Astrocyte of the hippocampus (primary cell): ENCODE results near the gene MYH11.
"Not testable (repeated sequence)": the region's sequence is repeated elsewhere in the genome, so short reads cannot be mapped to it uniquely, and the experiment has no call there.

Experiments used
- DNase-seq: peaks from one replicate; pipeline ENCODE4 v3.0.0; 2011; ENCODE audit warnings: low read depth, low spot score

MYH11 gene

DNA sequence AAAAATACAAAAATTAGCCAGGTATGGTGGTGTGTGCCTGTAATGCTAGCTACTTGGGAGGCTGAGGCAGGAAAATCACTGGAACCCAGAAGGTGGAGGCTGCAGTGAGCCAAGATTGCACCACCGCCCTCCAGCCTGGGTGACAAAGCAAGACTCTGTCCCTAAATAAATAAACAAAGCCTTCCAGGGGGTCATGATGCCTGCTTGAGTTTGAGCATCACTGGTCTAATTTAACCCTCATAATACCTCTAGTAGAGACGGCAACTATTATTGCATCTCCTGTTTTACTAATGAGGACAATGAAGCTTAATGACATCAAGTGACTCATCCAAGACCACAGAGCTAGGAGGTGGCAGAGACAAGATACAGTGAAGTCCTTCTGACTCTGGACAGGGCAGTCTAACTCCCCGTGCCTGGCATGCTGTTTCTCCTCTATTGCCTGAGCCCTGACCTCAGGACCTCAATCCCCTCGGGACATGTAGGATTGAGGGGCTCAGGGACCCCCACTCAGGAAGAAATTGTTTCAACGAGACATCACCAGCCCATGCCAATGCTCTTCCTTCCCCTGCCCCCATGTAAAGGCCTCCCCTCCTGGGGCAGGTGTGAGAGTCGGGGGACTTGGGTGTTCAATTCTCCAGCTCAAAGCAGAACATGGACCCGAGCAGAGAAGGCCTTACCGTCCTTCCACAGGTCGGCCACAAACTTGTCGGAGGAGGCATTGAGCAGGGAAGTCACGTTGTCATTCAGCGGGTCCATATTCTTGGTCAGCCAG is 103.9 kb downstream of the MYH11 start:
- no peak for DNase-seq

DNA sequence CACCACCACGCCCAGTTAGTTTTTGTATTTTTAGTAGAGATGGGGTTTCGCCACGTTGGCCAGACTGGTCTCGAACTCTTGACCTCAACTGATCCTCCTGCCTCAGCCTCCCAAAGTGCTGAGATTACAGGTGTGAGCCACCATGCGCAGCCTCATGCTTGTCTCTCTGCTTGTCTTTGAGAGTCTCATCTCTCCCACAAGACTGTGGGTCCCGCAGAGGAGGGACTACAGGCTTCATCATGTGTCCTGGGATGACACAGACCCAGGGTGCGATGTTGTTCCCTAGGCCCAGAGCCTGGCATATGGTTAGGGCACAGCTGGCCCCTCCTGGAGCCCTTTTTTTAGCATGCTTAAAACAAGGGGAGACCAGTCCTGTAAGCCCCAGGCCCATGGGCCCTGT is 104.9 kb downstream of the MYH11 start:
- no peak for DNase-seq

DNA sequence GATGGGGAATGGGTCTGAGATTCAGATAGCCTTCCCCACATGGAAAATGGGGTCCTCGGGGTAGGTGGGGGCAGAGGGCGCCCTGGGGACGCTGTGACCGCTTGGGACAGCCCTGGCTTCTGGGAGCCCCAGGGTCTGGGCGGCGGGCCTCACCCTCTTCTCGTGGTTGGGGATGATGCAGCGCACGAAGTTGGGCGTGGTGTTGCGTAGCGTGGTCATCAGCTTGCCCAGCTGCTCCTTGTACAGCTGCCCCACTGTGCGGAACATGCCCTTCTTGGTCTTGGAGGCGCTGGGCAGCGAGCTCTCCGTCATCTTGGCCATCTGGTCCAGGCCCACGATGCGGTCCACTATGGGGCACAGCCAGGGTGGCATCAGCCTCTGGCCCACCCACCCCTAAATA is 106.8 kb downstream of the MYH11 start:
- no peak for DNase-seq

DNA sequence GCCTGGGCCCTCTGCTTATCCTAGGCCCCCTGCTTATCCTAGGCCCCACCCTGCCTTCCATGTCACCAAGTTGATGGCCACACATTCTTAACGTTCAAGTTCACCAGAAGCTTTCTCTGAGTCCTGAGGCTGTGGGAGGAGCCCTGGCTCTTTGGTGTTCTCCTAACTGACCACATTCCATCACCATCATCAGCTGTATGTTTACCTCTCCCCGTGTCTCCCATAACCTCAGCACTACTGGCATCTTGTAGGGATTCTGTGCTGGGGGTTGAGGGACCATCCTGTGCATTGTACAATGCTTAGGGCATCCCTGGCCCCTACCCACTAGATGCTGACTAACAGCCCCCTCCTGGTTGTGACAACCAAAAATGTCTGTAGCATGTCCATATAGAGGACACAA is 107.5 kb downstream of the MYH11 start:
- DNase-seq: no peak

DNA sequence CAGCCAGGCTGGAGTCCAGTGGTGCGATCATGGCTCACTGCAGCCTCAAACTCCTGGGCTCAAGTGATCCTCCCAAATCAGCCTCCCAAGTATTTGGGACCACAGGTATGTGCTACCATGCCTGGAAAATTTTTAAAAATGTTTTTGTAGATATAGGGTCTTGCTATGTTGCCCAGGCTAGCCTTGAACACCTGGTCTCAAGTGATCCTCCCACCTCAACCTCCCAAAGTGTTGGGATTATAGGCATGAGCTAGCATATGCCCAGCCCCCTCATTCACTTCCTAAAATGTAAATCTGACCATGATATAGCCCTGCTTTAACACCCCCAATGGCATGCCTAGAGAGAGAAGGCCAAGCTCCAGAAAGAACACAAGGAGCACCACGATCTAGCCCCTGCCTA is 108.2 kb downstream of the MYH11 start:
- no peak for DNase-seq

DNA sequence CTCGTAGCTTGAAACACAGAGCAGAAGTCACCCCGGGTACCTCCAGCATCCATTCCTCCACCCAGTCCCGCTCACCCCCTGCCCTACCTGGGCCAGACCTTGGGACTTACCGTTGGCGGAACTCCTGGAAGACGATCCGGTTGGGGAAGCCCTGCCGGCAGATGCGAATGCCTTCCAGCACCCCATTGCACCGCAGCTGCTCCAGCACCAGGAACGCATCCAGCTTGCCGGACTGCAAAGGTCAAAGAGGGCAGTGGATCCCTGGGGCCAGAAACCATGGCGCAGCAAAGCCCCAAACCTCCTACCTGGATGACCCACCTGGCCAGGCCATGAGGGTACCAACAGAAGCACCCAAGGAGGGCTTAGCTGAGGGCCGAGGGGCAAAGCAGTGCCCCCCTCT is 108.9 kb downstream of the MYH11 start:
- no peak for DNase-seq

DNA sequence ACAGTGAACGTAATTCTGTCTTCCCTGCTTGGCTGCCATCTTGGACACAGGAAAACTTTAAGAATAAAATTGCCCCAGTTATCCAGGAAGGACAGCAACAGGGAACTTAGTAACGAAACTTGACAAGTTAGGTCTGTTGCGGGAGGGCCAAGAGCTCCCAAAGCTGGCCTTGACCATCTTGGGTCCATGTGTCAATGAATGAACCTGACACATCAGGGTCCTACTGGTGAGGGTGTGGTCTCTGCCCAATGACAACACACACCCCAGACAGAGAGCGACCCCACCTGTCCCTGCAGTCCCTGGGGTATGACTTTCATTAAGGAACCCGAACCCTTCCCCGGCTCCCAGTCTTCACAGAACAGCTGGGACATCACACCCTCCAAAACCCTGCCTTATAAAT is 110.5 kb downstream of the MYH11 start:
- DNase-seq: no peak

DNA sequence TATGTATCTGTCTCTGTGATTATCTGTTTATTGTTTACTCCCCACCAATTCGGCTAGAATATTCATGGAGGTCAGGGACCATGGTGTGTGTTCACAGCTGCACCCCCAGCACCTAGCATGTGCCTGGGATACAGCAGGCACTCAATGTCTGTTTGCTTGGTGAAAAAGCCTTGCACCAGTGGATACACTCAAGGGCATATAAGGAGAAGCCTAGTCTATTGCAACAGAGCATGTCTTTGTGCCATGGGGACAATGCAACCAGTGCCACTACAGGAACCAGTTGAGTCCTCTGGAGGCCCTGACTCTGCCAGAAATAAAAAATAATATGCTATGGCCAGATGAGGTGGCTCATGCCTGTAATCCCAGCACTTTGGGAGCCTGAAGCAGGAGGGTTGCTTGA is 113.2 kb downstream of the MYH11 start:
- DNase-seq: no peak

DNA sequence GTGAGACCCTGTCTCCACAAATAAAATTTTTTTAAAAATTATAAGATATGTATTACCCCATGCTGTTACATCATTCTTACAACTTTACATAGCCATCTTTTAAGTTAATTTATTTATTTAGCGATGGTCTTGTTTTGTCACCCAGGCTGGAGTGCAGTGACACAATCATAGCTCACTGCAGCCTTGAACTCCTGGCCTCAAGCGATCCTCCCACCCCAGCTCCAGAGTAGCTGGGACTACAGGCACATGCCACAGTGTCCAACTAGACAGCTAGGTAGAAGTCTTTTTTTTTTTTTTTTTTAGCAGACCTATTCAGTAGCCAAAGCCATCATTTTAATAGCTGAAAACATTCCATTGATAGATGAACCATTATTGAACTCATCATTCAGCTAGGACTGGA is 114.1 kb downstream of the MYH11 start:
- DNase-seq: no peak

DNA sequence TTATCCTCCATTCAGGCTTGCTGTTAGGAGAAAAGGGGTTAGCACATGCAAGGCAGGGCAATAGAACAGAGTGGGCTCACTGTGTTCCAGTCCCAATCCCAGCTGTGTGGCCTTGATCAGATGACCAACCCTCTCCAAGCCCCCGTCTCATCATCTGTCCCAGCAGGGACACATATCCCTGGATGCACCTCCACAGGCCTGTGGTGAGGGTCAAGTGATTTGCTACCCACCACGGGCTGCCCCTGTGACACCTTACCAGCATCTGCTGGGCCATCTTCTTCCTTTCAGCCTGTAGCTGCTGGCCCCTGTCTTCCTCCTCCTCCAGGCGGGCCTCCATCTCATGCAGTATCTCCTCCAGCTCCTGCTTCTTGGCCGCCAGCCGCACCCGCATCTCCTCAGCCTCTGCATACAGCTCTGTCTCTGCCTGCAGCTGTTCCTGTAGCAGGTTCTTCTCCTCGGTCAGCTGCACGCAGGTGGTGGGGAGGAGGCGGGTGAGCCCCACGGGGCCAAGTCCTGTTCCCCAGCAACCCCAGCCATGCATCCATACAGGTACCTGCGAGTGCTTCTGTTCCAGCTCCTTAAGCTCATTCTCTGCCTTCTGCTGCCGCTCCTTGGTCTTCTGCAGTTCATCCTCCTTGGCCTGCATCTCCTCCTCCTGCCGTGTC is 115.5 kb downstream of the MYH11 start:
- no peak for DNase-seq

DNA sequence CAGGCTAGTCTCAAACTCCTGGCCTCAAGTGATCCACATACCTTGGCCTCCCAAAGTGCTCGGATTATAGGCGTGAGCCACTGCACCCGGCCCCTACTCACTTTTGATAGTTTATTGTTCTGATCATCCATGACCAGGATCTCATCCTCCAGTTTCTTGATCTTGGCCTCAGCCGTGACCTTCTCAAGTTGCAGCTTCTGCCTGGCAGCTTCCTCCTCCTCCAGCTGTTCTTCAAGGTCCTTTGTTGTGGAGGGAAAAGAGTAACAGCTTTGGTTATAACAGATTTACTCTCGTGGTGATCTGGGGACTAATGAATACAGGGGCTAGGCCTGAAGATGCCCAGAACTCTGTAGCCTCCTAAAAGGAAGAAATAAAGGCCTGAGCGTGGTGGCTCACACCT is 116.9 kb downstream of the MYH11 start:
- no peak for DNase-seq

DNA sequence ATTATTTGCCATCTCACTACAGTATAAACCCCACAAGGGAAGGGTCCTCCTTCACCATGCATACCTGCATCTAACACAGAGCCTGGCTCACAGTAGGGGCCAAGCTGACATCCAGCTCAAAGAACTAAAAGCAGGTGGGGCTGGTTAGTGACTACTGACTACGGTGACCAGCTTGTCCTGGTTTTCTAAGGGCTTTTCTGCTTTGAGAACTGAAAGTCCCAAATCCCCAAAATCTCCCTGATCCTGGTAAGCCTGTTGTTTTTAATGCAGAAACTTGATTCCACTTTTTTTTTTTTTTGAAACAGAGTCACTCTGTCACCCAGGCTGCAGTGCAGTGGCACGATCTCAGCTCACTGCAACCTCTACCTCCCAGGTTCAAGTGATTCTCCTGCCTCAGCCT is 117.4 kb downstream of the MYH11 start:
- DNase-seq: no peak

DNA sequence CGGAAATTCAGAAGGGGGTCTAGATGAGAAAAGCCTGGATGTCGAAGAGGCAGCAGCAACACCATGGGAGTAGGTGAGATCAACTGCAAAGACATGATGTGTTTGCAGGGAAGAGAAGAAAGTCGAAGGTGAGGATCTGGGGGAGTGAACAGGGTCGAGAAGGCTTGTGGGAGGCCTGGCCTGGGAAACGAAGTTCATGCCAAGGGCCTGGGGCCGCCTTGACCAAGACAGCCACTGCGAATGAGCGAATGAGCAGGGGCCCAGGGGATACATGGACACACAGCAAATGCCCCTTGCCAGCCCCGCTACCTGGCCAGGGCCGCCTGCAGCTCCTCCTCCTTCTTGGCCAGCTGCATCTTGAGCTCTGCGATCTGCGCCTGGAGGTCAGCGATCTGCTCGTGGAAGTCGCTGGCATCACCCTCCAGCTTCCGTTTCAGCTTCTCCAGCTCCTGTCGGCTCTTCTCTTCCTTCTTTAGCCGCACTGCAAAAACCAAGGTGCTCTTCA is 119.6 kb downstream of the MYH11 start:
- no peak for DNase-seq

DNA sequence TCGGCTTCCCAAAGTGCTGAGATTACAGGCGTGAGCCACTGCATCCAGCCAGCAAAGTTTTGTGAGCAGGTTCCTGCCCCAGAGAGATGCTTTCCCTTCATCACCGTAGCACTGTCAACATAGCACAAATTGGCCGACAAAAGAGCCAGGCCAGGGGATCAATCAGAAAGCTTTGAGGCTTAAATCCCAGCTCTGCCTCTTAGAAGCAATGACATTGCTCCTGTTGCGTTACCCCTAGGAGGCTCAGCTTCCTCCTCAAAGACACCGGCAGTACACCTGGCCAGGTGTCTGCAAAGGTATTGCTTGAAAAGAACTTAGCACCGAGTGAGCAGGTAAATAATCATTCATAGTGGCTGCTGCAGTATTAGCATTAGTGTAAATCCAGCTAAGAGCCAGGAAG is 120.3 kb downstream of the MYH11 start:
- DNase-seq: no peak

DNA sequence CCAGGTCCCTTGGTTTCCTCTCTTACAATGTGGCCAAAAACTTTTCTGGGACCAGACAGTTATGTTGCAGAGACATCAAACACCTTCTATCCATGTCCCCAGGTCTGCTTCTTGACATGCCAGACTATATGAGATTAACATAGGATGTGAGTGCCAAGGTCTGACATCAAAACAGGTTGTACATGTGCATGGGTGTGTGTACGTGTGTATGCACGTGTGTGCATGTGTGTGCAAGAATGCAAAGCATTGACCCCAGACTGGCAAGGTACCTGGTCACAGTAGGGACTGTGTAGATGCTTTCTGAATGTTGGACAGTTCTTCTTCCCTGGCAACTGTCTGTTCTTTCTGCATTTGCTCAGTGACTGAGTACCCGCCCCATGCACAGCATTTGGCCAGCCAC is 121.2 kb downstream of the MYH11 start:
- no peak for DNase-seq

DNA sequence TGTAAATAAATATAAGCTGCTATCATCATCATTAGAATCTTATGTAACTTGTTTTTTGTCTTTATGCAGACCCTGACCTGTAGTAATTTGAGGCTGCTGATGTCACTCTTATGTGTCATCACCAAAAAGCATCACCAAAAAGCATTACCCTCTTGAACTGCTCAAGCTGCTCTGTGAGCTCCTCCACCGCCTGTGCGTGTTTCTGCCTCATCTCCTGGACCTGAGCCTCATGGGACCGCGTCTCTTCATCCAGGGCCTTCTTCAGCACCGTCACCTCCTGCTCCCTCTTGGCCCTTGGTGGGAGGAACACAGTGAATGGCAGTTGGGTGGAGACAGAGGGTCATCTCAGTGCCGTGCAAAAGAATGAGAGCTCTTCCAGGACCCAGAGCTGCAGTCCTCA is 124.4 kb downstream of the MYH11 start:
- DNase-seq: no peak

DNA sequence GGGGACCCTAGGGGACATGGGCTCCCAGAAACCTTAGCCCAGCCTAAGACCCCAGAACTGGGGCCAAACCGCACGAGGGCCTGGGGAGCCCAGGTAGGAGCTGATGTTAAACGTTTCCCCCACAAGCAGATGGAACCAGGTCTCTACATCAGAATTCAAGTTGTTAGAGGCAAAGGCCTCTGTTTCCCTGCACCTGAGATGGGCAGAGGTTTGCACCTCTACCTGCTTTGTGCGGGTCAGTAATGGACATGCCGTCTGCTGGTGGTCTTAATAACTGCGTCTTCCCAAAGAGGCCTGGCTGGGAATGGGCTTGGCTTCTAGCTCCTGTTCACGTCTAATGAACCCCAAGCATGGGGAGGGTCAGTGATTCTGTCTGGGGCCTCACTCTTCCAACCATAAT is 127.7 kb downstream of the MYH11 start:
- DNase-seq: no peak

DNA sequence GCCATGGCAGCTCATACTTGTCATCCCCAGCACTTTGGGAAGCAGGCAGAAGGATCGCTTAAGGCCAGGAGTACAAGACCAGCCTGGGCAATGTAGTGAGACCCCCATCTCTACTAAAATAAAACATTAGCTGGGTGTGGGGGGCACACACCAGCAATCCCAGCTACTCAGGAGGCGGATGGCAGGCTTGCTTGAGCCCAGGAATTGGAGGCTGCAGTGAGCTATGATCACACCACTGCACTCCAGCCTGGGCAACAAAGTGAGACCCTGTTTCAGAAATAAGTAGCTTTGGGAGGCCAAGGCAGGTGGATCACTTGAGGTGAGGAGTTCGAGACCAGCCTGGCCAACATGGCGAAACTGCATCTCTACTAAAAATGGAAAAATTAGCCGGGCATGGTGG is 129.1 kb downstream of the MYH11 start:
- not testable (repeated sequence) for DNase-seq

DNA sequence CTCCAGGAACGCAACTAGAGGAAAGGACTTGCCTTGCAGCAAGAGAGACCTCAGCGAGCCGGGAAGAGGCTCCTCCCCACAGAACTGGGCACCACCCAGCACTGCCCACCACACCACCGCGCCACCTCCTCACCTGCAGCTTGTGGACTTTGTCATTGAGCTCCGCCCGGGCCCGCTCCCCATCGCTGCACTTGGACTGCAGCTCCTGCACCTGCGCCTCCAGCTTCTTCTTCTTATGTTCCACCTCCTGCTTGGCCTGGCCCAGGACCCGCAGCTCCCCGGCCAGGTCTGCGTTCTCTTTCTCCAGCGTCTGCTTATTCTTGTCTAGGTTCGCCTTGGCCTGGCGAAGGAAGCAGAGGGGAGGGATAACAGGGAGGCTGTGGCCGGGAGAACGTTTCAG is 130.1 kb downstream of the MYH11 start:
- DNase-seq: no peak

DNA sequence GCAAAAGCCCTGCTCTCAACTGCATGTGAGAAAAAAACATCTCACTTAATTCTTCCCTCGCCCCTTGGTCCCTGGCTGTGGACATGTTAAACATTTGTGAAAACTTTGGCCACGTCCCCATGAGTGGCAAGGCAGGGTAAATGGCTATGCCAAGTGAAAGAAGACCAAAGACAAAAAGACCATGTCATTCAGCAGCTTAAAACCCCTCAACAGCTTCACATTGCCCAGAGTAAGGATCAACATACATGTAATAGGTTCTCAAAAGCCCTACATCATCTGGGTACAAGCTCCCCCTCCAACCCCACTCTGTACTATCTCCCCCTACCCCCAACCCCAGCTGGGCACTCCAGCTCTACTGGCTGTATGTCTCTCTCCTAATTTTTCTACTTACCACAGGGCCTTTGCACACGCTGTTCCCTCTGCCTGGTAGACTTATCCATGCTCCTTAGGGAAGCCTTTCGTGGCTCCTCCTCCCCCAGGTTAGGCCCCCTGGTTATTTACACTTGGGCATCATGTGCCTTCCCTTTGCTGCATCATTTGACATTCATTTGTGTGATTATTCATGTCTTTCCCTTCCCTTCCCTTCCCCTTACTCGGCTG is 131.1 kb downstream of the MYH11 start:
- no peak for DNase-seq

DNA sequence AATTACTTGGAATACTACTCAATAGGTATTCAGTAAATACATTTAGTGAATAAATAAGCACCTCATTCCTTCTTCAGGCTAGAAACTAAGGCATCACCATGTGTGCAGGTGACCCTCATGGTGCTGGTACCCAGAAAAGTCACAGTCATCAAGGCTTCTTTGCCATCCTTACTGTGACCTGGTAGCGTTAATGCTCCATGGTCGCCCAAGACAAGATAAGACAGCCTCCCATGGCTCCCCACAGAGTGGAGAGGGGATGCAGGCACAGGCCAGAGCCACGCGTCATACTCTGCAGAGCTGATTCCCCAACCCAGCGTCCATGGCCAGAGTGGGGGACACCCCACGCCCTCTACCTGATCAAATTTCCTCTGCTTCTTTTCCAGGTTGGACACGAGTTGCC is 133.0 kb downstream of the MYH11 start:
- DNase-seq: no peak

DNA sequence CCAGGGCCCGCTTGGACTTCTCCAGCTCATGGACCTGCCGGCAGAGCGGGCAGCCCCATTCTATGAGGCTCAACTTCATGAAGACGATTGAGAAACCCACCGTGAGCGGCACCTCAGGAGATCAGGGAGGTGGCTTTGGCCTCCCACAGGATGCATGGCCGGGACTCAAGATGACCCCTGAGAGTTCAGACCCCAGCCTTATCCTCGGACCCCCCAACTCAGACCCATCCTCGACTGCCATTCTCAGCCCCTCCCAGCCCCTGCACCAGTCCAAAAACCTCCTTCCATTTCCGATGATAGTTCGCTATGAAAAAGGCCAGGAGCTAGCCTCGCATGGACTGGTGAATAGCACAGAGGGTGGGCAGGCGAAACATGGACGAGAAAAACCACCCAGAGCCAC is 135.8 kb downstream of the MYH11 start:
- no peak for DNase-seq
